NCI-H526 treated with DMSO at 0.1 percent for 48 hours (cell line): ENCODE data around the gene TSKU.
A peak's percentile ranks its signal among the peaks of the same experiment; 100 is the strongest.

ENCODE experiments used
- DNase-seq: peaks from one replicate; lab custom pipeline; 2025; lab: John Stamatoyannopoulos, UW

TSKU gene

GRCh38 chr11:76752321-76753143 is 30.6 kb upstream of the TSKU start:
- DNase-seq, result no peak

GRCh38 chr11:76753449-76753848 is 29.7 kb upstream of the TSKU start:
- no peak for DNase-seq

GRCh38 chr11:76753950-76754349 is 29.2 kb upstream of the TSKU start:
- no peak for DNase-seq

- DNase-seq, result no peak
These were observed 26.8 kb upstream of the TSKU start for GRCh38 chr11:76756341-76756741.

GRCh38 chr11:76758311-76758710 is 24.8 kb upstream of the TSKU start:
- no peak for DNase-seq

- no peak for DNase-seq
These were observed 24.1 kb upstream of the TSKU start for GRCh38 chr11:76759092-76759491.

GRCh38 chr11:76759517-76759916 is 23.6 kb upstream of the TSKU start:
- DNase-seq, result no peak

GRCh38 chr11:76760236-76760635 is 22.9 kb upstream of the TSKU start:
- DNase-seq, result no peak

- no peak for DNase-seq
These were observed 21.3 kb upstream of the TSKU start for GRCh38 chr11:76761718-76762355.

GRCh38 chr11:76762356-76762752 is 20.8 kb upstream of the TSKU start:
- peak; percentile 24 for DNase-seq

GRCh38 chr11:76762867-76763572 is 20.1 kb upstream of the TSKU start:
- DNase-seq, result no peak

- no peak for DNase-seq
These were observed 19.4 kb upstream of the TSKU start for GRCh38 chr11:76763573-76764346.

- no peak for DNase-seq
These were observed 18.1 kb upstream of the TSKU start for GRCh38 chr11:76764941-76765665.

GRCh38 chr11:76765863-76766350 is 17.2 kb upstream of the TSKU start:
- no peak for DNase-seq

GRCh38 chr11:76766521-76766920 is 16.6 kb upstream of the TSKU start:
- no peak for DNase-seq

- DNase-seq, result no peak
These were observed 15.5 kb upstream of the TSKU start for GRCh38 chr11:76767659-76768058.

- no peak for DNase-seq
These were observed 14.9 kb upstream of the TSKU start for GRCh38 chr11:76768088-76768908.

- DNase-seq, result no peak
These were observed 14.1 kb upstream of the TSKU start for GRCh38 chr11:76768909-76769560.

- DNase-seq, result no peak
These were observed 13.2 kb upstream of the TSKU start for GRCh38 chr11:76769645-76770586.
